GM21737 (cell line): Measurements from ENCODE around the gene TCTN3.
"Not testable (repeated sequence)": the region's sequence is repeated elsewhere in the genome, so short reads cannot be mapped to it uniquely, and the experiment has no call there.

Source experiments
- ATAC-seq: cut with Tn5 transposase; IDR thresholded peaks from one replicate; pipeline ENCODE4 v1.9.1; 2021; ENCODE audit warnings: mild to moderate bottlenecking, moderate library complexity; ENCODE audit not compliant: unreplicated experiment

The TCTN3 gene

GRCh38 chr10:95637140-95637539, 56.6 kb downstream of the TCTN3 start:
- no peak for ATAC-seq

- ATAC-seq: no peak
These were observed 58.4 kb downstream of the TCTN3 start for GRCh38 chr10:95635319-95635733.

- no peak for ATAC-seq
These were observed 64.9 kb downstream of the TCTN3 start for GRCh38 chr10:95628786-95629185.

GRCh38 chr10:95626500-95626899, 67.2 kb downstream of the TCTN3 start:
- no peak for ATAC-seq

GRCh38 chr10:95620415-95620814, 73.3 kb downstream of the TCTN3 start:
- ATAC-seq: not testable (repeated sequence)

GRCh38 chr10:95618101-95618500, 75.6 kb downstream of the TCTN3 start:
- ATAC-seq: no peak

- ATAC-seq: no peak
These were observed 77.3 kb downstream of the TCTN3 start for GRCh38 chr10:95616446-95616845.
